ENCODE data around the gene ITSN2.
"Not testable (repeated sequence)": the region's sequence is repeated elsewhere in the genome, so short reads cannot be mapped to it uniquely, and the experiment has no call there.

- TF ChIP-seq CTCF (IDR thresholded peaks at IDR 0.05 in 8 of 11, conservative IDR thresholded peaks at IDR 0.05 in 3 of 11); POLR2AphosphoS5 (IDR thresholded peaks at IDR 0.05): not testable (repeated sequence)
These were observed 21.2 kb downstream of the ITSN2 start for GRCh38 chr2:24339098-24339497.
